T-helper 22 cell (primary cell): ENCODE data around the gene RPTOR.

Experiments
- DNase-seq: peaks from one replicate; pipeline ENCODE4 v3.0.0-alpha.2; 2020; ENCODE audit warnings: low read depth

Gene RPTOR

GRCh38 chr17:80950466-80951120, 406.0 kb downstream of the RPTOR start:
- no peak for DNase-seq

- no peak for DNase-seq
These were observed 406.8 kb downstream of the RPTOR start for GRCh38 chr17:80951121-80952090.

- no peak for DNase-seq
These were observed 407.7 kb downstream of the RPTOR start for GRCh38 chr17:80952291-80952690.

GRCh38 chr17:80953471-80954315, 409.1 kb downstream of the RPTOR start:
- no peak for DNase-seq

GRCh38 chr17:80955078-80955477, 410.4 kb downstream of the RPTOR start:
- no peak for DNase-seq

GRCh38 chr17:80955671-80956280, 411.1 kb downstream of the RPTOR start:
- DNase-seq: no peak

GRCh38 chr17:80956321-80957190, 411.9 kb downstream of the RPTOR start:
- DNase-seq: no peak

GRCh38 chr17:80957461-80957941, 412.9 kb downstream of the RPTOR start:
- no peak for DNase-seq

- no peak for DNase-seq
These were observed 414.8 kb downstream of the RPTOR start for GRCh38 chr17:80959330-80960036.

- DNase-seq: no peak
These were observed 415.6 kb downstream of the RPTOR start for GRCh38 chr17:80960037-80960796.

- no peak for DNase-seq
These were observed 416.3 kb downstream of the RPTOR start for GRCh38 chr17:80960797-80961452.

- no peak for DNase-seq
These were observed 417.1 kb downstream of the RPTOR start for GRCh38 chr17:80961541-80962330.

- DNase-seq: no peak
These were observed 418.0 kb downstream of the RPTOR start for GRCh38 chr17:80962356-80963329.

GRCh38 chr17:80963812-80964543, 419.3 kb downstream of the RPTOR start:
- DNase-seq: no peak

GRCh38 chr17:80964544-80964856, 419.9 kb downstream of the RPTOR start:
- no peak for DNase-seq
